Panc1 (cell line): ENCODE results near the gene PRRT3. TPM values are rescaled to one million over a fixed set of nuclear protein-coding genes. Genes with fewer than 3 reads are reported as not detected.

Experiments
- ATAC-seq: fragments of 200-7000 bp; cut with Tn5 transposase; 2 replicates; pipeline ENCODE4 v1.9.1; 2020; ENCODE audit warnings: mild to moderate bottlenecking, moderate library complexity
- BruUV-seq: library from RNA; stranded (reverse); fragments of 400-500 nt; replicated peaks from 2 replicates; lab custom pipeline; 2021; lab: Mats Ljungman, UMichigan
- CTCF ChIA-PET: fragments of 300-600 bp; sonication (Branson Sonifier 250); formaldehyde crosslinking; loops from one replicate; lab custom pipeline; 2022; ENCODE audit warnings: antibody characterized with exemption; lab: Charles Lee
- POLR2A ChIA-PET: fragments of 300-600 bp; sonication (Branson Sonifier 250); formaldehyde crosslinking; loops from one replicate; lab custom pipeline; 2022; ENCODE audit warnings: antibody characterized with exemption; lab: Charles Lee
- DNase-seq: peaks from one replicate; pipeline ENCODE4 v3.0.0-alpha.2; 2010; ENCODE audit warnings: low read depth, low spot score
- H3K27ac ChIP-seq: 2 replicates; pipeline ENCODE4 v1.5.1; 2011; ENCODE audit warnings: mild to moderate bottlenecking, low read length, inconsistent platforms
- H3K27me3 ChIP-seq: fragments of 200-500 bp; sonication (Bioruptor generic); 2 replicates; pipeline ENCODE4 v1.6.0; 2014; ENCODE audit warnings: low read length, inconsistent platforms; ENCODE audit not compliant: control insufficient read depth, insufficient read depth
- H3K36me3 ChIP-seq: fragments of 200-500 bp; sonication (Bioruptor generic); 2 replicates; pipeline ENCODE4 v1.5.1; 2014; ENCODE audit warnings: inconsistent platforms, mild to moderate bottlenecking, low read length, moderate library complexity; ENCODE audit not compliant: control insufficient read depth, insufficient read depth
- H3K4me1 ChIP-seq: 2 replicates; pipeline ENCODE4 v1.5.1; 2011; ENCODE audit warnings: inconsistent platforms, mild to moderate bottlenecking, low read length, moderate library complexity; ENCODE audit not compliant: control insufficient read depth, insufficient read depth
- H3K4me3 ChIP-seq, 2 experiments: 2 replicates each; pipeline ENCODE4 v1.5.1; 2011 to 2012; ENCODE audit warnings: low read depth in 2 of 2, low read length in 2 of 2, mild to moderate bottlenecking in 2 of 2, inconsistent platforms in 1 of 2, moderate library complexity in 1 of 2
- H3K9me3 ChIP-seq: fragments of 200-500 bp; sonication (Bioruptor generic); 2 replicates; pipeline ENCODE4 v1.5.1; 2014; ENCODE audit warnings: low read depth, mild to moderate bottlenecking, inconsistent platforms, low read length, moderate library complexity; ENCODE audit not compliant: control insufficient read depth, insufficient read depth
- POLR2AphosphoS5 ChIP-seq: IDR thresholded peaks from 2 replicates; pipeline ENCODE4 v1.6.1; 2012; ENCODE audit warnings: mild to moderate bottlenecking, low read depth, low read length, moderate library complexity
- SIN3A ChIP-seq: IDR thresholded peaks from 2 replicates; pipeline ENCODE4 v1.6.1; 2012; ENCODE audit warnings: low read depth, mild to moderate bottlenecking, low read length, moderate library complexity, borderline replicate concordance; ENCODE audit not compliant: insufficient read depth
- TCF7L2 ChIP-seq: IDR thresholded peaks from 2 replicates; pipeline ENCODE4 v1.6.1; 2011; ENCODE audit warnings: mild to moderate bottlenecking, low read depth, low read length, inconsistent platforms
- in situ Hi-C: cut with HindIII; loops from 2 replicates; pipeline ENCODE4 v1.10.0; 2016; ENCODE audit warnings: low sequenced_read_pairs, low pct_unique_long_range_greater_than_20kb
- intact Hi-C: fragments of 100-400 bp; cut with micrococcal nuclease; formaldehyde crosslinking; loops from one replicate; pipeline ENCODE4 v1.10.0; 2022; ENCODE audit not compliant: unreplicated experiment
- total RNA-seq: library from RNA; stranded (reverse); gene quantifications from one replicate; pipeline ENCODE4 v1.2.1, GENCODE V29; 2021; ENCODE audit not compliant: unreplicated experiment
- TF ChIP-seq, protein P1 (sequence below): fragments of 450-650 bp; IDR thresholded peaks from 2 replicates; pipeline ENCODE4 v1.5.1; 2017; ENCODE audit warnings: mild to moderate bottlenecking
- TF ChIP-seq, protein P2 (sequence below), 2 experiments: IDR thresholded peaks; 2 replicates each; pipeline ENCODE4 v1.6.1; 2011 to 2012; ENCODE audit warnings: low read depth in 2 of 2, control low read depth in 1 of 2, low read length in 1 of 2, mild to moderate bottlenecking in 1 of 2, moderate library complexity in 1 of 2; ENCODE audit not compliant: insufficient read depth in 1 of 2

Gene PRRT3
- total RNA-seq, 1 experiment from 2014 or later, result 1.1 TPM

DNA sequence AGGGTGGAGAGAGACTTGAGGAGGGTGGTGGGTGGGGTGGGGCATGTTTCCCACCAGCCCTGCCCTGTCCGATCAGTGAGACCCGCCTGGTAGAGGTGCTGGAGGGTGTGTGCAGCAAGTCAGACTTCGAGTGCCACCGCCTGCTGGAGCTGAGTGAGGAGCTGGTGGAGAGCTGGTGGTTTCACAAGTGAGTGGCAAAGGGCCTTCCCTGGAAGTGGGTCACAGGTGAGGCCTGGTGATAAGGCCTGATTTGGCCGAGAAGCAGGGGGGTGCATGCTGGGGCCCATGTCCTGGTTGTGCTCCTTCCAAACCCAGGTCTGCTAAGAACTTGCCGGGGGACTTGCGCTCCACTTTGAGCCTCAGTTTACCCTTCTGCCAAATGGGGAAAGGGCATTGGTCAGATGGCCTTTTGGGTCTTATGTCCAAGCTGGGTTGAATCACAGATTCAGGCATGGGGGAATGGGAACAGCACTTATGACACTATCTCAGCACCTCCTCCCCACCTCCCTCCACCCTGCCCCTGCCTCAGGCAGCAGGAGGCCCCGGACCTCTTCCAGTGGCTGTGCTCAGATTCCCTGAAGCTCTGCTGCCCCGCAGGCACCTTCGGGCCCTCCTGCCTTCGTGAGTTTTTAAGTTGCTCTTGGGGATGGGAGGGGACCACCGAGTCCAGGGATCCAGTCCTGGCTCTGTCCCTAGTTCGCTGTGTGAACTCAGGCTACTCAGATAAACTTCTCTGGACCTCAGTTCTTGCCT, 14.5 kb downstream of the PRRT3 start:
- CTCF ChIA-PET, result no interaction called here
- intact Hi-C loops (no loop called here), in situ Hi-C loops (no loop called here)
- 0 out of 2 replicates have a peak, but pooled peaks cover 4% of the 10 kb centered on the region for H3K4me1 ChIP-seq
- no peaks in the 10 kb centered on the region for H3K9me3 ChIP-seq
- TF ChIP-seq TCF7L2 (no peak), SIN3A (no peak), POLR2AphosphoS5 (no peak)
- TF ChIP-seq, protein P1, sequence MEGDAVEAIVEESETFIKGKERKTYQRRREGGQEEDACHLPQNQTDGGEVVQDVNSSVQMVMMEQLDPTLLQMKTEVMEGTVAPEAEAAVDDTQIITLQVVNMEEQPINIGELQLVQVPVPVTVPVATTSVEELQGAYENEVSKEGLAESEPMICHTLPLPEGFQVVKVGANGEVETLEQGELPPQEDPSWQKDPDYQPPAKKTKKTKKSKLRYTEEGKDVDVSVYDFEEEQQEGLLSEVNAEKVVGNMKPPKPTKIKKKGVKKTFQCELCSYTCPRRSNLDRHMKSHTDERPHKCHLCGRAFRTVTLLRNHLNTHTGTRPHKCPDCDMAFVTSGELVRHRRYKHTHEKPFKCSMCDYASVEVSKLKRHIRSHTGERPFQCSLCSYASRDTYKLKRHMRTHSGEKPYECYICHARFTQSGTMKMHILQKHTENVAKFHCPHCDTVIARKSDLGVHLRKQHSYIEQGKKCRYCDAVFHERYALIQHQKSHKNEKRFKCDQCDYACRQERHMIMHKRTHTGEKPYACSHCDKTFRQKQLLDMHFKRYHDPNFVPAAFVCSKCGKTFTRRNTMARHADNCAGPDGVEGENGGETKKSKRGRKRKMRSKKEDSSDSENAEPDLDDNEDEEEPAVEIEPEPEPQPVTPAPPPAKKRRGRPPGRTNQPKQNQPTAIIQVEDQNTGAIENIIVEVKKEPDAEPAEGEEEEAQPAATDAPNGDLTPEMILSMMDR, result no peak
- TF ChIP-seq, protein P2, sequence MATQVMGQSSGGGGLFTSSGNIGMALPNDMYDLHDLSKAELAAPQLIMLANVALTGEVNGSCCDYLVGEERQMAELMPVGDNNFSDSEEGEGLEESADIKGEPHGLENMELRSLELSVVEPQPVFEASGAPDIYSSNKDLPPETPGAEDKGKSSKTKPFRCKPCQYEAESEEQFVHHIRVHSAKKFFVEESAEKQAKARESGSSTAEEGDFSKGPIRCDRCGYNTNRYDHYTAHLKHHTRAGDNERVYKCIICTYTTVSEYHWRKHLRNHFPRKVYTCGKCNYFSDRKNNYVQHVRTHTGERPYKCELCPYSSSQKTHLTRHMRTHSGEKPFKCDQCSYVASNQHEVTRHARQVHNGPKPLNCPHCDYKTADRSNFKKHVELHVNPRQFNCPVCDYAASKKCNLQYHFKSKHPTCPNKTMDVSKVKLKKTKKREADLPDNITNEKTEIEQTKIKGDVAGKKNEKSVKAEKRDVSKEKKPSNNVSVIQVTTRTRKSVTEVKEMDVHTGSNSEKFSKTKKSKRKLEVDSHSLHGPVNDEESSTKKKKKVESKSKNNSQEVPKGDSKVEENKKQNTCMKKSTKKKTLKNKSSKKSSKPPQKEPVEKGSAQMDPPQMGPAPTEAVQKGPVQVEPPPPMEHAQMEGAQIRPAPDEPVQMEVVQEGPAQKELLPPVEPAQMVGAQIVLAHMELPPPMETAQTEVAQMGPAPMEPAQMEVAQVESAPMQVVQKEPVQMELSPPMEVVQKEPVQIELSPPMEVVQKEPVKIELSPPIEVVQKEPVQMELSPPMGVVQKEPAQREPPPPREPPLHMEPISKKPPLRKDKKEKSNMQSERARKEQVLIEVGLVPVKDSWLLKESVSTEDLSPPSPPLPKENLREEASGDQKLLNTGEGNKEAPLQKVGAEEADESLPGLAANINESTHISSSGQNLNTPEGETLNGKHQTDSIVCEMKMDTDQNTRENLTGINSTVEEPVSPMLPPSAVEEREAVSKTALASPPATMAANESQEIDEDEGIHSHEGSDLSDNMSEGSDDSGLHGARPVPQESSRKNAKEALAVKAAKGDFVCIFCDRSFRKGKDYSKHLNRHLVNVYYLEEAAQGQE (IDR thresholded peaks at IDR 0.05; ENCODE audit: insufficient read depth in 1 of 2, low read depth in 2 of 2, low read length in 1 of 2), result no peak
- no peaks in the 10 kb centered on the region for H3K27me3 ChIP-seq
- H3K4me3 ChIP-seq, result no peak overlapping the region
- DNase-seq (no peak), ATAC-seq (no peak)
- H3K27ac ChIP-seq, result no peak overlapping the region
- no TSS peak for BruUV-seq
- POLR2A ChIA-PET, result no interaction called here
- no peaks in the 10 kb centered on the region; the same call in 1 of the 2 replicates for H3K36me3 ChIP-seq

DNA sequence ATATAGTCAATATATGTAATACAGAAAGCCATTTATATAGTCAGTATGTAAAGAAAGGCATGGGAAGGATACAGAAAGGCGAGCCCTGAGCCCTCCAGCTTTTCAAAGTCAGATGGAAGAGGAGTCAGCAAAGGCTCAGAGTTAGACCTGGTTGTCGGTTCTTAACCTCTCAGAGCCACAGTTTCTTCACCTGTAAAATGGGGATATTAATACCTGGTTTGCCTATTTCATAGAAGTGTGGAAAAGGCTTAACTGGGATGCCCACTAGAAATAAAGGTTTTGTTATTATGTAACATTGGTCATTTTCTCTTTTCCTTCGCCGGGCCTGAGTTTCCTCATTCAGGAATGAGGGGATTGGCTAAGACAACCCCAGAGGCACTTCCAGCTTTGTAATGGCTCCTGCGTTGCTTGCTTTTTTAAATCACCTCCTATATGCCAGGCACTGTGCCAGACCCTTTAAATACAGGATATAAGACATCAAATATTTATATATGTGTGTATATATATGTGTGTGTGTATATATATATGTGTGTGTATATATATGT, 16.2 kb downstream of the PRRT3 start:
- H3K27me3 ChIP-seq, result no peaks in the 10 kb centered on the region
- DNase-seq (no peak), ATAC-seq (no peak)
- ChIA-PET POLR2A (no interaction called here), CTCF (no interaction called here)
- TF ChIP-seq, protein P2 (IDR thresholded peaks at IDR 0.05; ENCODE audit: insufficient read depth in 1 of 2, low read depth in 2 of 2, low read length in 1 of 2), result no peak
- intact Hi-C loops, result no loop called here
- in situ Hi-C loops, result no loop called here
- no TSS peak for BruUV-seq
- no peaks in the 10 kb centered on the region for H3K9me3 ChIP-seq
- H3K4me3 ChIP-seq, result no peak overlapping the region
- 0 out of 2 replicates have a peak, but pooled peaks cover 4% of the 10 kb centered on the region for H3K4me1 ChIP-seq
- H3K36me3 ChIP-seq, result no peaks in the 10 kb centered on the region; the same call in 1 of the 2 replicates
- H3K27ac ChIP-seq, result no peak overlapping the region
